ENCODE data around the gene TTC39C.
"Not testable (repeated sequence)": the region's sequence is repeated elsewhere in the genome, so short reads cannot be mapped to it uniquely, and the experiment has no call there.

TTC39C gene

GRCh38 chr18:24055878-24056277, 41.3 kb downstream of the TTC39C start:
- TF ChIP-seq, protein P1, sequence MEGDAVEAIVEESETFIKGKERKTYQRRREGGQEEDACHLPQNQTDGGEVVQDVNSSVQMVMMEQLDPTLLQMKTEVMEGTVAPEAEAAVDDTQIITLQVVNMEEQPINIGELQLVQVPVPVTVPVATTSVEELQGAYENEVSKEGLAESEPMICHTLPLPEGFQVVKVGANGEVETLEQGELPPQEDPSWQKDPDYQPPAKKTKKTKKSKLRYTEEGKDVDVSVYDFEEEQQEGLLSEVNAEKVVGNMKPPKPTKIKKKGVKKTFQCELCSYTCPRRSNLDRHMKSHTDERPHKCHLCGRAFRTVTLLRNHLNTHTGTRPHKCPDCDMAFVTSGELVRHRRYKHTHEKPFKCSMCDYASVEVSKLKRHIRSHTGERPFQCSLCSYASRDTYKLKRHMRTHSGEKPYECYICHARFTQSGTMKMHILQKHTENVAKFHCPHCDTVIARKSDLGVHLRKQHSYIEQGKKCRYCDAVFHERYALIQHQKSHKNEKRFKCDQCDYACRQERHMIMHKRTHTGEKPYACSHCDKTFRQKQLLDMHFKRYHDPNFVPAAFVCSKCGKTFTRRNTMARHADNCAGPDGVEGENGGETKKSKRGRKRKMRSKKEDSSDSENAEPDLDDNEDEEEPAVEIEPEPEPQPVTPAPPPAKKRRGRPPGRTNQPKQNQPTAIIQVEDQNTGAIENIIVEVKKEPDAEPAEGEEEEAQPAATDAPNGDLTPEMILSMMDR (IDR thresholded peaks at IDR 0.05; ENCODE audit: extremely low read depth, missing control alignments) = no peak
- no peak for DNase-seq (ENCODE audit: low spot score)

DNA sequence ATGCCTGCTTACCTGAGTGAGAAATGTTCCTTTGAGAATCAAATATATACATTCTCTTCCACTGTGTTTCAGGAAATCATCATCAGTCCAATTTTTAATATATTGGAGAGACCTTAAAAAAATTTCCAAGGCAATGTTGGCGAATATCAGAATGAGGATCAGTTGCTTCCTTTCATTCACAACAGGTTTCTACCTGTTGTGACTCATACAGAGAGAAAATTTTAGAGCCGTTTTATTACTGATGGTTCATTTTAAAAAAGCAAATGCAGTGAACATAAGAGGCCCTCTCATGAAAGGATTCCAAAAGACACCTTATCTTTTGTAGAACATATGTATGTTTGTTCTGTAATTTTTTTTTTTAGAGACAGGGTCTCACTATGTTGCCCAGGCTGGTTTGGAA, 42.0 kb downstream of the TTC39C start:
- TF ChIP-seq, protein P1 (IDR thresholded peaks at IDR 0.05; ENCODE audit: extremely low read depth, missing control alignments) = no peak
- no peak for DNase-seq (ENCODE audit: low spot score)

GRCh38 chr18:24057804-24058203, 43.2 kb downstream of the TTC39C start:
- TF ChIP-seq, protein P1 (IDR thresholded peaks at IDR 0.05; ENCODE audit: extremely low read depth, missing control alignments) = no peak
- DNase-seq (ENCODE audit: low spot score) = no peak

- not testable (repeated sequence) for DNase-seq (ENCODE audit: low spot score)
These were observed 44.8 kb downstream of the TTC39C start for GRCh38 chr18:24059385-24059784.

DNA sequence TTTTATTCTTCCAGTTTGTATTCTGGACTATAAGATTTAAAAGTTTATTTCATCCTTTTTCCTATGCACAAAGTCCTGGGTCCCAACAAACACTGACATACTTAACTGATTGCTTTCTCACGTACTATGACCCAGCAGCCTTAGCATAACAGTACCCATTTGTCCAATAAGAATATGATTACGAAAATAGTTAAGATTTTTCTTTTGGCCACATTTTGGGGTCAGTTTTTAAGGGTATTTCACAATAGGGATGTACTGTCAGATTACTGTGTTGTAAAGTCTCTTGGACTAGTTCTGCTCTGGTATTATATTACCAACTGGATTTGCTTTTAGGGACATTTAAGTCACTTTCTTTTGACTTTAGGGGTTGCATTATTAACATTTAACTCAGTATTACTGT, 46.1 kb downstream of the TTC39C start:
- TF ChIP-seq, protein P1 (IDR thresholded peaks at IDR 0.05; ENCODE audit: extremely low read depth, missing control alignments) = no peak
- DNase-seq (ENCODE audit: low spot score) = no peak

DNA sequence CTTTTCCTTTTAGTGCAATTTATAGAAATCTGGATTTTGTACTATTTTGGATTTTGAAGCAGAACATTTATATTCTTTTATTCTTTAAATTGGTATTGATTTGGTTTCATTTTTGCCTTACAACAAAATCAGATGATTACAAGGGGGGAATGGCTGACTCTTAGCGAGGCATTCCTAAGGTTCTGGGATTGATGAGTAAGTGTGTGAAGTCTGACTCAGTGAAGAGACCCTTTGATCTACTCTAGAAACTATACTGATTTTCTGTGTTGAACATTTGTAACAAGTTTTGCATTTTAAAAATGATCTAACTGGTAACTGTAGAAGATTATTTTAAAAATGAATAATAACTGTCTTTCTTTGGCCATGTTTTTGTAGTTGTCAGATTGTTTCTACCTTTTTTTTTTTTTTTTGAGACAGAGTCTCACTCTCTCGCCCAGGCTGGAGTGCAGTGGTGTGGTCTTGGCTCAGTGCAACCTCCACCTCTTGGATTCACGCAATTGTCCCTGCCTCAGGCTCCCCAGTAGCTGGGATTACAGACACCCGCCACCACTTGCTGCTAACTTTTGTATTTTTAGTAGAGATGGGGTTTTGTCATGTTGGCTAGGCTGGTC, 48.7 kb downstream of the TTC39C start:
- no peak for DNase-seq (ENCODE audit: low spot score)

DNA sequence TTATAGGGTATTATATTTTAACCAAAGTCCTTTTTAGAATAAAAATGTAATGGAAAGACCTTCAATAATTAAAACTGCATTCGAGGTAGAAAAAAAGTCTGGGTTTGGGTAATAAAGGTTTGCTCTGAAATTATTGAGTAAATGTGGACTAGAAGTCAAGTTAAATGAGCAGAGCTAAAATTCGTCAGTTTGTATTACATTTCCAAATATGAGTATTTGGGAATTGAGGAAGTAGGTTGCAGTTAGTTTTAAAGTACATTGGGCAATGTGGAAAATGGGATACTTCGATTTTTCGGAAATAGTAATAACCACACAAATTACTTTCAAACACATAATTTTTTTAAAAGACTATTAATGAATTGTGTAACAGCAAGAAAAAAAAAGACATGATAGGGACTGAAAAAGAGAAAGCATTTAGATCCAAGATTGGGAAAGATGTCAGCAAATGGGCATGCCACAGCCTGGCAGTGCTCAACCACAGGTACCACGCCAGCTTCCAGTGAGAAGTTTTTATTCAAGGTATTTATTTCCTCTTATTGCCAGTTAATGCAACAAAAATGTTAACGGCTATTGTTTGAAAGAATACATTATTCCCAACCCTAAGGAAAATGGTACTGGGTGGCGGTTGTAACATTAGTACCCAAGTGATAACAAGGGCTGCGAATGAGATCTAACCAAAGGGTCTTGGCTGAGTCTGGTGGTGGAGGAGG, 50.0 kb downstream of the TTC39C start:
- DNase-seq (ENCODE audit: low spot score) = no peak
- TF ChIP-seq, protein P1 (IDR thresholded peaks at IDR 0.05; ENCODE audit: extremely low read depth, missing control alignments) = no peak

More for the DNA sequence above, 48.7 kb downstream of the TTC39C start:
- TF ChIP-seq, protein P1 (IDR thresholded peaks at IDR 0.05; ENCODE audit: extremely low read depth, missing control alignments) = no peak

- DNase-seq (ENCODE audit: low spot score) = no peak
- TF ChIP-seq, protein P1 (IDR thresholded peaks at IDR 0.05; ENCODE audit: extremely low read depth, missing control alignments) = no peak
These were observed 51.4 kb downstream of the TTC39C start for GRCh38 chr18:24065906-24066305.
